ENCODE measurements around the gene SBNO1.
"Not testable (repeated sequence)": the region's sequence is repeated elsewhere in the genome, so short reads cannot be mapped to it uniquely, and the experiment has no call there.

SBNO1 gene

DNA sequence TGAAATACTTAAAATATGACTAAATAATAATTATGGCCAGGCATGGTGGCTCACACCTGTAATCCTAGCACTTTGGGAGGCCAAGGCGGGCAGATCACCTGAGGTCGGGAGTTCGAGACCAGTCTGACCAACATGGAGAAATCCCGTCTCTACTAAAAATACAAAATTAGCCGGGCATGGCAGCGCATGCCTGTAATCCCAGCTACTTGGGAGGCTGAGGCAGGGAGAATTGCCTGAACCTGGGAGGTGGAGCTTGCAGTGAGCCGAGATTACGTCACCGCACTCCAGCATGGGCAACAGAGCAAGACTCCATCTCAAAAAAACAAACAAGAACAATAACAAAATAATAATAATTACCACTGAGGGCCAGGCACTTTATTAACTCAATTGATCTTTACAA is 20.9 kb upstream of the SBNO1 start:
- H3K4me3 ChIP-seq (ENCODE audit: low read depth, low read length); H3K36me3 ChIP-seq (ENCODE audit: control insufficient read depth in 2 of 2, insufficient read depth in 1 of 2, low read length in 2 of 2); H3K4me1 ChIP-seq (ENCODE audit: control insufficient read depth, insufficient read depth, low read length); H3K9me3 ChIP-seq (ENCODE audit: control insufficient read depth, insufficient read depth, low read depth, low read length); H3K27ac ChIP-seq (ENCODE audit: extremely low read depth, low read depth, low read length): not testable (repeated sequence)
- ChIA-PET CTCF (interaction anchor here (0.6 to 2.2 kb wide), 5 partner anchors 20 to 197 kb away, joined by 3 to 10 read pairs (median 5); no protein-coding TSS in a partner anchor), POLR2A (interaction anchor here (0.6 to 0.9 kb wide), 2 partner anchors 73 to 153 kb away, joined by 3 read pairs; partner anchors contain the start of gene SNRNP35)
- TF ChIP-seq SP2 (tag by site-specific recombination; IDR thresholded peaks at IDR 0.05) (0 out of 2 replicates have a peak, but pooled peaks have one; percentile 9), ZSCAN23 (tag by site-specific recombination; IDR thresholded peaks at IDR 0.05) (0 out of 2 replicates have a peak, but pooled peaks have one; percentile 42), ZBTB8A (tag by site-specific recombination; IDR thresholded peaks at IDR 0.05) (0 out of 2 replicates have a peak, but pooled peaks have one; percentile 16), GLIS1 (tag by site-specific recombination; IDR thresholded peaks at IDR 0.05) (peak; percentile 37; the same call in 1 of the 2 replicates), ZNF600 (tag by site-specific recombination; IDR thresholded peaks at IDR 0.05) (peak; percentile 65), ZNF121 (tag by site-specific recombination; IDR thresholded peaks at IDR 0.05) (peak; percentile 86)
- TF ChIP-seq, protein P1, sequence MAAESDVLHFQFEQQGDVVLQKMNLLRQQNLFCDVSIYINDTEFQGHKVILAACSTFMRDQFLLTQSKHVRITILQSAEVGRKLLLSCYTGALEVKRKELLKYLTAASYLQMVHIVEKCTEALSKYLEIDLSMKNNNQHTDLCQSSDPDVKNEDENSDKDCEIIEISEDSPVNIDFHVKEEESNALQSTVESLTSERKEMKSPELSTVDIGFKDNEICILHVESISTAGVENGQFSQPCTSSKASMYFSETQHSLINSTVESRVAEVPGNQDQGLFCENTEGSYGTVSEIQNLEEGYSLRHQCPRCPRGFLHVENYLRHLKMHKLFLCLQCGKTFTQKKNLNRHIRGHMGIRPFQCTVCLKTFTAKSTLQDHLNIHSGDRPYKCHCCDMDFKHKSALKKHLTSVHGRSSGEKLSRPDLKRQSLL (tag by site-specific recombination; IDR thresholded peaks at IDR 0.05): peak; percentile 84
- TF ChIP-seq, protein P2, sequence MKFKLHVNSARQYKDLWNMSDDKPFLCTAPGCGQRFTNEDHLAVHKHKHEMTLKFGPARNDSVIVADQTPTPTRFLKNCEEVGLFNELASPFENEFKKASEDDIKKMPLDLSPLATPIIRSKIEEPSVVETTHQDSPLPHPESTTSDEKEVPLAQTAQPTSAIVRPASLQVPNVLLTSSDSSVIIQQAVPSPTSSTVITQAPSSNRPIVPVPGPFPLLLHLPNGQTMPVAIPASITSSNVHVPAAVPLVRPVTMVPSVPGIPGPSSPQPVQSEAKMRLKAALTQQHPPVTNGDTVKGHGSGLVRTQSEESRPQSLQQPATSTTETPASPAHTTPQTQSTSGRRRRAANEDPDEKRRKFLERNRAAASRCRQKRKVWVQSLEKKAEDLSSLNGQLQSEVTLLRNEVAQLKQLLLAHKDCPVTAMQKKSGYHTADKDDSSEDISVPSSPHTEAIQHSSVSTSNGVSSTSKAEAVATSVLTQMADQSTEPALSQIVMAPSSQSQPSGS (tag by site-specific recombination; IDR thresholded peaks at IDR 0.05; ENCODE audit: low read depth): 0 out of 2 replicates have a peak, but pooled peaks have one; percentile 36

DNA sequence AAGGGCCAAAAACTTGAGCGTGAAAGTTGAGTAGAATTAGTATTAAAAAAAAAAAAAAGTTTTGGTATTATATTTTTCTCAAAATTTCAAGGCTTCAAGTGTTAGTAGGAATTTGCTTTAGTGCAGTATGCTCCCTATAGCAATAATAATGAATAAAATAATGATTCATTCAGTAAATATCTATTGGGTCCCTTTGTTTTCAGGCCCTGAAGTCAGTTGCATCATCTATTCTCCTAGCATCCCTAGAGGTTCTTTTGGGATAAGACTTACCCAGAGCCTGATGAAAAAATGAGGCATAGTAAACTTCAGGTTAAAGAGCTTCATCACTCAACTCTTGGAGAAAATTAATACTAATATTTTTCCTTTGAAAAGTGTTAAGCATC is 20.3 kb upstream of the SBNO1 start:
- TF ChIP-seq SP2 (tag by site-specific recombination; IDR thresholded peaks at IDR 0.05): no peak
- TF ChIP-seq ZNF239 (tag by site-specific recombination; IDR thresholded peaks at IDR 0.05): no peak
- TF ChIP-seq ZNF660 (tag by site-specific recombination; IDR thresholded peaks at IDR 0.05): peak; percentile 36; the same call in 1 of the 2 replicates
- TF ChIP-seq ZNF404 (tag by site-specific recombination; IDR thresholded peaks at IDR 0.05): no peak
- TF ChIP-seq KLF10 (tag by site-specific recombination; IDR thresholded peaks at IDR 0.05): 0 out of 2 replicates have a peak, but pooled peaks have one; percentile 29
- TF ChIP-seq, protein P2 (tag by site-specific recombination; IDR thresholded peaks at IDR 0.05; ENCODE audit: low read depth): 0 out of 2 replicates have a peak, but pooled peaks have one; percentile 19
- peak; percentile 72 for TF ChIP-seq ZNF335 (tag by site-specific recombination; conservative IDR thresholded peaks at IDR 0.05)
- TF ChIP-seq, protein P3, sequence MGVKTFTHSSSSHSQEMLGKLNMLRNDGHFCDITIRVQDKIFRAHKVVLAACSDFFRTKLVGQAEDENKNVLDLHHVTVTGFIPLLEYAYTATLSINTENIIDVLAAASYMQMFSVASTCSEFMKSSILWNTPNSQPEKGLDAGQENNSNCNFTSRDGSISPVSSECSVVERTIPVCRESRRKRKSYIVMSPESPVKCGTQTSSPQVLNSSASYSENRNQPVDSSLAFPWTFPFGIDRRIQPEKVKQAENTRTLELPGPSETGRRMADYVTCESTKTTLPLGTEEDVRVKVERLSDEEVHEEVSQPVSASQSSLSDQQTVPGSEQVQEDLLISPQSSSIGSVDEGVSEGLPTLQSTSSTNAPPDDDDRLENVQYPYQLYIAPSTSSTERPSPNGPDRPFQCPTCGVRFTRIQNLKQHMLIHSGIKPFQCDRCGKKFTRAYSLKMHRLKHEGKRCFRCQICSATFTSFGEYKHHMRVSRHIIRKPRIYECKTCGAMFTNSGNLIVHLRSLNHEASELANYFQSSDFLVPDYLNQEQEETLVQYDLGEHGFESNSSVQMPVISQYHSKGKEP (tag by site-specific recombination; IDR thresholded peaks at IDR 0.05): 0 out of 2 replicates have a peak, but pooled peaks have one; percentile 54
- peaks cover 0 to 1% of the 10 kb centered on the region in 2 experiments; a peak in 1 of 3 replicates for H3K36me3 ChIP-seq (ENCODE audit: control insufficient read depth in 2 of 2, insufficient read depth in 1 of 2, low read length in 2 of 2)
- peak overlapping the region; percentile 79 for H3K4me3 ChIP-seq (ENCODE audit: low read depth, low read length)
- no peaks in the 10 kb centered on the region for H3K4me1 ChIP-seq (ENCODE audit: control insufficient read depth, insufficient read depth, low read length)
- ChIA-PET POLR2A (interaction anchor here (0.9 to 2.3 kb wide), 4 partner anchors 21 to 152 kb away, joined by 3 to 81 read pairs (median 14); partner anchors contain the start of genes MPHOSPH9, MTRFR, SBNO1 and SNRNP35), CTCF (interaction anchor here (0.7 to 2.2 kb wide), 2 partner anchors 20 to 121 kb away, joined by 3 to 10 read pairs; no protein-coding TSS in a partner anchor)
- H3K9me3 ChIP-seq (ENCODE audit: control insufficient read depth, insufficient read depth, low read depth, low read length): no peaks in the 10 kb centered on the region
- peak overlapping the region; percentile 38; the same call in 1 of the 2 replicates for H3K27ac ChIP-seq (ENCODE audit: extremely low read depth, low read depth, low read length)

Data from HEK293 (cell line).